BE2C (cell line): Measurements from ENCODE around the gene CAMSAP1.
"Not testable (repeated sequence)": the region's sequence is repeated elsewhere in the genome, so short reads cannot be mapped to it uniquely, and the experiment has no call there.

Source experiments
- DNase-seq: peaks from one replicate; pipeline ENCODE4 v3.0.0-alpha.2; 2020
- H3K27me3 ChIP-seq: fragments of 250-450 bp; sonication (Bioruptor Pico); 2 replicates; pipeline ENCODE4 v1.5.1; 2020; ENCODE audit warnings: mild to moderate bottlenecking
- H3K36me3 ChIP-seq: fragments of 250-450 bp; sonication (Bioruptor Pico); 2 replicates; pipeline ENCODE4 v1.5.1; 2020; ENCODE audit warnings: mild to moderate bottlenecking
- H3K4me1 ChIP-seq: fragments of 250-450 bp; sonication (Bioruptor Pico); 2 replicates; pipeline ENCODE4 v1.5.1; 2020
- H3K4me3 ChIP-seq: 2 replicates; pipeline ENCODE4 v1.5.1; 2011; ENCODE audit warnings: low read depth, low read length
- H3K9me3 ChIP-seq: fragments of 250-450 bp; sonication (Bioruptor Pico); 2 replicates; pipeline ENCODE4 v1.5.1; 2020
- CTCF ChIP-seq: IDR thresholded peaks from 2 replicates; pipeline ENCODE4 v1.5.1; 2012; ENCODE audit warnings: mild to moderate bottlenecking, low read depth, low read length

The CAMSAP1 gene

GRCh38 chr9:135951889-135952663, 44.7 kb upstream of the CAMSAP1 start:
- DNase-seq: peak; percentile 64
- H3K36me3 ChIP-seq: peaks cover 50% of the 10 kb centered on the region
- TF ChIP-seq CTCF: no peak

GRCh38 chr9:135951310-135951709, 44.0 kb upstream of the CAMSAP1 start:
- H3K27me3 ChIP-seq, DNase-seq, H3K4me3 ChIP-seq, H3K4me1 ChIP-seq, H3K9me3 ChIP-seq: not testable (repeated sequence)
- peaks cover 56% of the 10 kb centered on the region for H3K36me3 ChIP-seq

More at GRCh38 chr9:135951889-135952663, 44.7 kb upstream of the CAMSAP1 start:
- Histone ChIP-seq H3K27me3 (no peaks in the 10 kb centered on the region), H3K9me3 (no peaks in the 10 kb centered on the region), H3K4me3 (no peak overlapping the region), H3K4me1 (peaks cover 5% of the 10 kb centered on the region; the same call in 1 of the 2 replicates)

- peaks cover 61% of the 10 kb centered on the region for H3K36me3 ChIP-seq
- not testable (repeated sequence) for H3K4me3 ChIP-seq, H3K9me3 ChIP-seq, DNase-seq, H3K27me3 ChIP-seq, H3K4me1 ChIP-seq
Observed at GRCh38 chr9:135950841-135951240, 43.5 kb upstream of the CAMSAP1 start.

- Histone ChIP-seq H3K27me3 (no peaks in the 10 kb centered on the region), H3K4me3 (no peak overlapping the region), H3K4me1 (peaks cover 5% of the 10 kb centered on the region; the same call in 1 of the 2 replicates), H3K9me3 (no peaks in the 10 kb centered on the region), H3K36me3 (peaks cover 67% of the 10 kb centered on the region)
- no peak for TF ChIP-seq CTCF
- no peak for DNase-seq
Observed at GRCh38 chr9:135950135-135950682, 42.9 kb upstream of the CAMSAP1 start.

GRCh38 chr9:135949501-135950134, 42.3 kb upstream of the CAMSAP1 start:
- H3K36me3 ChIP-seq: peaks cover 72% of the 10 kb centered on the region

GRCh38 chr9:135948968-135949367, 41.6 kb upstream of the CAMSAP1 start:
- DNase-seq: no peak
- Histone ChIP-seq H3K36me3 (peaks cover 73% of the 10 kb centered on the region), H3K27me3 (no peaks in the 10 kb centered on the region), H3K9me3 (no peaks in the 10 kb centered on the region), H3K4me1 (peaks cover 5% of the 10 kb centered on the region; the same call in 1 of the 2 replicates), H3K4me3 (no peak overlapping the region)
- no peak for TF ChIP-seq CTCF

More at GRCh38 chr9:135949501-135950134, 42.3 kb upstream of the CAMSAP1 start:
- peaks cover 5% of the 10 kb centered on the region; the same call in 1 of the 2 replicates for H3K4me1 ChIP-seq
- H3K9me3 ChIP-seq: no peaks in the 10 kb centered on the region
- DNase-seq: no peak
- H3K27me3 ChIP-seq: no peaks in the 10 kb centered on the region
- no peak for TF ChIP-seq CTCF
- H3K4me3 ChIP-seq: no peak overlapping the region

GRCh38 chr9:135948446-135948845, 41.1 kb upstream of the CAMSAP1 start:
- H3K4me1 ChIP-seq: peaks cover 5% of the 10 kb centered on the region; the same call in 1 of the 2 replicates
- H3K4me3 ChIP-seq: no peak overlapping the region
- no peak for DNase-seq
- H3K9me3 ChIP-seq: no peaks in the 10 kb centered on the region
- peaks cover 75% of the 10 kb centered on the region for H3K36me3 ChIP-seq
- no peak for TF ChIP-seq CTCF
- H3K27me3 ChIP-seq: no peaks in the 10 kb centered on the region
